Measurements from ENCODE around the gene CNEP1R1.

GRCh38 chr16:50024684-50025536, at the start of gene CNEP1R1:
- TF ChIP-seq CTCF (IDR thresholded peaks at IDR 0.05), result peak; percentile 100
- peak in 1 of 2 donors; percentile 41 for TF ChIP-seq POLR2A (IDR thresholded peaks at IDR 0.05)
